ENCODE data around the gene EVA1A.

Gene EVA1A

DNA sequence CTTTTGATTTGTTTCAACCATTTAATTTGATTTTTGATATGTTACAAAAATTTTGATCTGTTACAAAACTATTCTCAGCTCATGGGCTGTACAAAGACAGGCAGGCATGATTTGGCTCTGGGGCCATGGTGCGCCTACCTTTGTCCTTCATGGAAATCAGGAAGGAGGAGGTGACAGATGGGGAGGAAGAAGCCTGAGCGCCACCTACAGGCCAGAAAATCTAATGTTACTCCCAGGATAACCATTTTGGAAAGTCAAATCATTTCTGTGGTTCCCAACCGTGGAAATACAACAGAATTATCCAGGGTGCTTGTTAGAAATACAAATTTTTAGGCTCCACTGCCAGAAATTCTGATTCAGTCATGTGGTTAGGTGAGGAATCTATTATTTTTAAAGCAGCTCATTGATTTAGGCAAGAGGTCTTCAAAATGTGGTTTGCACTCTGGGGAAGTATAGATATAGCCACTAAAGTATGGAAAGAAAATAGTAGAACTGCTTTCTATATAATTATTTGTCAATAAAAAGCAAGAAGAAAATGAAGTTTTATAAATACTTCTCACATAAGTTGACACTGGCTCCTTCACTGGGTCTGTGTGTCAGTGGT lies 93.9 kb downstream of the EVA1A start:
- TF ChIP-seq, protein P1, sequence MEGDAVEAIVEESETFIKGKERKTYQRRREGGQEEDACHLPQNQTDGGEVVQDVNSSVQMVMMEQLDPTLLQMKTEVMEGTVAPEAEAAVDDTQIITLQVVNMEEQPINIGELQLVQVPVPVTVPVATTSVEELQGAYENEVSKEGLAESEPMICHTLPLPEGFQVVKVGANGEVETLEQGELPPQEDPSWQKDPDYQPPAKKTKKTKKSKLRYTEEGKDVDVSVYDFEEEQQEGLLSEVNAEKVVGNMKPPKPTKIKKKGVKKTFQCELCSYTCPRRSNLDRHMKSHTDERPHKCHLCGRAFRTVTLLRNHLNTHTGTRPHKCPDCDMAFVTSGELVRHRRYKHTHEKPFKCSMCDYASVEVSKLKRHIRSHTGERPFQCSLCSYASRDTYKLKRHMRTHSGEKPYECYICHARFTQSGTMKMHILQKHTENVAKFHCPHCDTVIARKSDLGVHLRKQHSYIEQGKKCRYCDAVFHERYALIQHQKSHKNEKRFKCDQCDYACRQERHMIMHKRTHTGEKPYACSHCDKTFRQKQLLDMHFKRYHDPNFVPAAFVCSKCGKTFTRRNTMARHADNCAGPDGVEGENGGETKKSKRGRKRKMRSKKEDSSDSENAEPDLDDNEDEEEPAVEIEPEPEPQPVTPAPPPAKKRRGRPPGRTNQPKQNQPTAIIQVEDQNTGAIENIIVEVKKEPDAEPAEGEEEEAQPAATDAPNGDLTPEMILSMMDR (IDR thresholded peaks at IDR 0.05): no peak
- DNase-seq (ENCODE audit: low spot score): no peak
- Histone ChIP-seq H3K4me3 (no peak overlapping the region), H3K27ac (no peak overlapping the region)

DNA sequence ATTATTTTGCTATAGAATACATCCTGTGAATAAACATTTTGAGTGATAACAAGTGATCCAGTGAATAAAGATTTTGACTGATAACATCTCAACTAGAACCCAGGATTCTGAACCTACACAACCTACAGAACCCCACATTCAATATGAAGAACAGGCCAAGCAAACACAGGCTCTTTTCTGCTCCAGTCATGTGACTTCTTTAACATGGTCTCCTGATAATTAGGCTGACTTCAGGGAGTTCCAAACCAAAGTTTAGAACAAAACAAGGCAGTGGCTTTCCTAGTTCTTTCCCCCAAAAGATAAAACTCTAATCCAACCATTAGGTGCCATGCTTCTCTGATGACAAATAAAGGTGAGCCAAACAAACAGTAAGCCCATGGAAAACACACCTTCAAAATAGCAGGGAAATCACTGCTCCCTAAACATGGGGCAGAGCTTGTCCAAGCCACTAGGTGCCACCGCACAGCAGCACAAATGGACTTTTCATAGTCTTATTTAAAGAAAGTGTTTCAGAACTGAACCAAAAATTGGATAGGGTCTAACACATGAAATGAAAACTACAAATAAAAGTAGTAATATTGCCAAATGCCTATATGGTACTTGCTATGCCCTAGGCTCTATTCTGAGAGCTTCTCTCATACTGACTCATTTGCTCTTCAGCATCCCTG lies 95.3 kb downstream of the EVA1A start:
- TF ChIP-seq, protein P1 (IDR thresholded peaks at IDR 0.05): no peak
- Histone ChIP-seq H3K4me3 (no peak overlapping the region), H3K27ac (no peak overlapping the region)
- no peak for DNase-seq (ENCODE audit: low spot score)

DNA sequence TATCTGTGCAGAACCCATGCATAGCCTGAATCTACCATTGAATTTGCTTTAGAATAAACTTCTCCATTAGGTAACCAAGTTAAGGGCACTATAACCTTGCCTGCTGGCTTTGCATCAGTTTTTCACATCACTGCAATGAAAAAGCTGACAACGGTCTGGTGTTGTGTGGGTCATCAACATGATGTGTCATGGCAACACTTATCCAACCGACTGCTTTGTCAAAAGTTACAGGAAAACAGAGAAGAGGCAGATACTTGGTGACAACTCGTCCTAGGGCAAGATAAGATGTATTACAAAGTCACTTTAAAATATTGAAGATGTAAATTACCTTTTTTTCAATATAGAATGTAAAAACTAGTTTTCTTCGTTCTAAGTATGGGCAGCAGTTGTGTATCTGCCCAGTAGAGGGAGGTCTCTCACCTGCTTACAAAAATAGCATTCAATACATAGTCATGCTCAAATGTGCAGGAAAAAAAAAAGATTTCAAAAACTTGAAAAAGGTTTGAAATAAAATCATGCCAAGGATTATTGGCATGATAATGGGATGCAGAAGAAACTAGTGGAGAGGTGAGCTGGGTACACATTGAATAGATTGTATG lies 96.3 kb downstream of the EVA1A start:
- TF ChIP-seq, protein P1 (IDR thresholded peaks at IDR 0.05): peak; percentile 15
- DNase-seq (ENCODE audit: low spot score): no peak
- Histone ChIP-seq H3K27ac (no peak overlapping the region), H3K4me3 (no peak overlapping the region)

DNA sequence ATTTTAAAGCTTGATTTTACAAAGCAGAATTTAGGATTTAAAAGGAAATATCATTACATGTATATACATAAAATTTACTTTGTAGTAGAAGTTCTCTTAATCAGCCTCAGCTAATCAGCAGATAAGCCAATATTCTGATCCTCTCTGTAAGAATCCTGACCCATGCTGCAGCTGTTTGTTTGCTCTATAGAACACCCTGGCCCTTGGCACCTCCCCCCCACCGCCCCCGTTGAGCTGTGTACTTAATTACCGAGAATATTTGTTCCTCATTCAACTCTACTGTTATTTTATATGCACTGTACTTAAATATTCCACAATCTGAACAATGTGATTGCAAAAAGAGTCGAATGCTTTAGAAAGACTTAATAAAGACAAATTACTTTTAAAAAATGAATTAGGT lies 98.0 kb downstream of the EVA1A start:
- TF ChIP-seq, protein P1 (IDR thresholded peaks at IDR 0.05): no peak
- Histone ChIP-seq H3K4me3 (no peak overlapping the region), H3K27ac (no peak overlapping the region)
- DNase-seq (ENCODE audit: low spot score): no peak

DNA sequence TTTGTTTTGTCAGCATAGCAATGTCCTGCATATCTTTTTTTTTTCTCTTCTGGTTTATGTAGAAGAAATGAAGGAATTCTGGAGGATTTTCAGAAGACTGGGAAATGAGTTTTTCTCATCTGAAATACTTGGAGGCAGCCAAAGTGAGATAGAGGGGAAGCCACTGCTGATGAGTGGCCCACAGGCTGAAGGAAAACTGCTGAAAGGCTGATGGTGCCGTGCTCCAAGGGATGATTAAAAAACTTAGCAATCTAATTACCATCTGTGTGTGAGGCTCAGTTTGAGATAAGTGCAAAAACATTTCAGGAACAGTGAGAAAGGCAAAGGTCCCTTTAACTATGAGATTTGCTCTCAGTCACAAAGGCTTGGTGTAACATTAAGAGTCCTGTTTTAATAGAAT lies 98.5 kb downstream of the EVA1A start:
- Histone ChIP-seq H3K4me3 (no peak overlapping the region), H3K27ac (no peak overlapping the region)
- TF ChIP-seq, protein P1 (IDR thresholded peaks at IDR 0.05): no peak
- no peak for DNase-seq (ENCODE audit: low spot score)

DNA sequence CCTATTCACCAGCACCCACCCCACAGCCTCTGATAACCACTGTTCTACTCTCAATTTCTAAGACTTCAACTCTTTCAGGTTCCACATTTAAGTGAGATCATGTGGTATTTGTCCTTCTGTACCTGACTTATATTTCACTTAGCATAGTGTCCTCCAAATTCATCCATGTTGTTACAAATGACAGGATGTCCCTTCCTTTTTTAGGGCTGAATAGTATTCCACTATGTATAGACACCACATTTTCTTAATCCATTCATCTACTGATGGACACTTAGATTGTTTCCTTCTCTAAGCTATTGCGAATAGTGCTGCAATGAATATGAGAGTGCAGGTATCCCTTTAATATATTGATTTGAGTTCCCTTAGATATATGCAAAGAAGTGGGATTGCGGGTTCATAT lies 100.1 kb downstream of the EVA1A start:
- no peak overlapping the region for H3K27ac ChIP-seq
- no peak overlapping the region for H3K4me3 ChIP-seq
- TF ChIP-seq, protein P1 (IDR thresholded peaks at IDR 0.05): no peak
- DNase-seq (ENCODE audit: low spot score): no peak

Measured in coronary artery (tissue), 2 donors.